Retinal pigment epithelial cell (primary cell): ENCODE data around the gene HOXD11.

ENCODE experiments used
- DNase-seq: peaks from one replicate; pipeline ENCODE4 v3.0.0-alpha.2; 2010; ENCODE audit warnings: low read depth
- H3K4me3 ChIP-seq: 2 replicates; pipeline ENCODE4 v1.5.1; 2011; ENCODE audit warnings: mild to moderate bottlenecking, low read length, control low read depth, moderate library complexity
- TF ChIP-seq, protein P1 (sequence below): conservative IDR thresholded peaks from 2 replicates; pipeline ENCODE4 v1.5.1; 2011; ENCODE audit warnings: low read depth, low read length, control low read depth, inconsistent platforms

Gene HOXD11

DNA sequence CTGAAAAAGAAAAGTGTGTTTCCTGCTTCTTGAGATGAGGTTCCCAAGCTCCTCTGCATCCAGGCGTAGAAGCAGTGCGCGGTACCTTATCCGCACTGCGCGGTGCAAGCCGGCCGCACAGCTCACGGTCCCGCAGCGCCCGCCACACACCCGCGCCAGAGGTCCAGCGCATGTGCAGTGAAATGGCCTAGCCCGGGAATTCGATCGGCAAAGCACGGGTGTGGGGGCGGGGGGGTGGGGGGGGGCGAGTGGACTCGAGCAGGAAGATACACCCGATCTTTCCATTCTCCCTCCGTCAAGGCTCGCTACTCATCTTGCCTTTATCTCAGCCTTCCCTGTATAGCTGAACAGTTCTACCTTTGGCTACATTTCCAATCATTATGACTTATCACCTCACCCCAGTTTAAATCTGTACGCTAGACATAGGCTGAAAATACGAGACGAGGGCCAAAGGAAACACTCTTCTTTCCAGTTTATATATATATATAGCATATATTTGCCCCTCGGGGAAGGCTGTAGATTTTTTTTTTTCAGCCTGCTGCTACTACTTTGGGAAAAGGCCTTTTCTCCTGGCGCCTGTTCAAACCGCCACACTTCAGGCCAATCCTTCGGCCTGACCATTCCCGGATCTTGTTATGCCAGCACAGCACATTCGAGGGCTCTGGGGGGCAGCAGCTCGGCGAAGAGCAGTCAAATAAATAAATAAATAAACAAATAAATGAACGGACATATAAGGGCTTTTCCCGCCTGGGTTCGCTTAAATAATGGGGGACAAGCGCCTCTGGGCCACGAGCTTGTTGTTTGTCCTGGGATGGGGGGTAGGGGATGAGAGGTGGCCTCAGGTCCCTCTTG lies 32.8 kb downstream of the HOXD11 start:
- DNase-seq: no peak
- TF ChIP-seq, protein P1, sequence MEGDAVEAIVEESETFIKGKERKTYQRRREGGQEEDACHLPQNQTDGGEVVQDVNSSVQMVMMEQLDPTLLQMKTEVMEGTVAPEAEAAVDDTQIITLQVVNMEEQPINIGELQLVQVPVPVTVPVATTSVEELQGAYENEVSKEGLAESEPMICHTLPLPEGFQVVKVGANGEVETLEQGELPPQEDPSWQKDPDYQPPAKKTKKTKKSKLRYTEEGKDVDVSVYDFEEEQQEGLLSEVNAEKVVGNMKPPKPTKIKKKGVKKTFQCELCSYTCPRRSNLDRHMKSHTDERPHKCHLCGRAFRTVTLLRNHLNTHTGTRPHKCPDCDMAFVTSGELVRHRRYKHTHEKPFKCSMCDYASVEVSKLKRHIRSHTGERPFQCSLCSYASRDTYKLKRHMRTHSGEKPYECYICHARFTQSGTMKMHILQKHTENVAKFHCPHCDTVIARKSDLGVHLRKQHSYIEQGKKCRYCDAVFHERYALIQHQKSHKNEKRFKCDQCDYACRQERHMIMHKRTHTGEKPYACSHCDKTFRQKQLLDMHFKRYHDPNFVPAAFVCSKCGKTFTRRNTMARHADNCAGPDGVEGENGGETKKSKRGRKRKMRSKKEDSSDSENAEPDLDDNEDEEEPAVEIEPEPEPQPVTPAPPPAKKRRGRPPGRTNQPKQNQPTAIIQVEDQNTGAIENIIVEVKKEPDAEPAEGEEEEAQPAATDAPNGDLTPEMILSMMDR: no peak
- H3K4me3 ChIP-seq: no peak overlapping the region

DNA sequence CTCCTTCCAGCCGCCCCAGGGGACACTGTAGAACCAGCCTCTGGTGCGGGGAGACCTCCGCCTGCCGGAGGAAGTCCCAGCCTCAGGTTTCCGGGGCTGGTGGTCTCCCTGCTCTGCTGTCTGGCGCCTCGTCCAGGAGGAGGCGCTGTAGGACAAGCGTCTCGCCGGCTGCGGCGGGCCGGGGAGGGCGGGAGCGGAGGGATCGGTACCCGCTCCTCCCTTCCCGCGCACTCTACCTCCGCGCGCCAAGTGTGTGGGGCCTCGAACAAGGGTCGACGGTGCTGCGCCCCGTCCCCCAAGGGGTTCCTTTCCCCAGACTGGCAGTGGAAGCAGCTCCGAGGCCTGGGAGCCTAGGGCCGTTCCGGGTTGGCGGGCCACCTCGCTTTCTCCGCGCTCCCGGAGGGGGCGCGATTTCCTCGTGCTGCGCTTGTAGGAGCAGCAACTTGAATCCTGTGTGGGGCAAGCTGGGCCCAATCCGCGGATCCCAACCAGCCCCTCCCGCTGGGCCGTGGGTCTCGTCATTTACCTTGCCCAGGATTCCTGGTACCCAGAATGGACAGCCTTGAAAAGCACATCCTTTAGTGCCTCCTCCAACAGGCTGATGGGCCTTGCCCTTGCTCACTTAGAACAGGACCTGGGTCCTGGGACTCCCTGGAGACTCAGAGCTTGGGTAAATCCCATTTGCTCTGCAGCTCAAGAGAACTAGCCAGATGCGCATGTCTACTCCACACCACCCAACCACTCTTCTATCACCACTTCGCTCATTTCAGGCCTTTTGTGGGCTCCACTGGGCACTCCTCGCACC lies 33.6 kb downstream of the HOXD11 start:
- no peak overlapping the region for H3K4me3 ChIP-seq
- DNase-seq: no peak
- TF ChIP-seq, protein P1: peak; percentile 68

DNA sequence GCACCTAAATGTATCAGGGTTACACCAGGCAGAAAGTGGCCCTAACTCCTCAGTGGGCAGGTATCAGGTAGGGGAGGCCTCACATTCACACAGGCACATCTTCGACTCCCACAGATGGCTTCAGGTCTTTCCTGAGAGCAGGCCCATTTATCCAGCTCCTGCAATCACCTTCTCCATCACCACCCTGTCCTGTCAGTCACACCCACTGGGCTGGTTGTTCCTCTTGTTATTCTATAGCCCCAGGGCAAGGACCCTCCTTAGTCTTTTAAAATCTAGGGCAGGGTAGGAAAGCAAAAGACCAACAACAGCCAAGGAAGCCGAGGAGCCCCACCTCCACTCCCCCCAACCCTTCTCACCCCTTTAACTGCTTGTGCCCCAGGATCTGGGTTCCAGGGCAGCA lies 35.2 kb downstream of the HOXD11 start:
- TF ChIP-seq, protein P1: no peak
- H3K4me3 ChIP-seq: no peak overlapping the region
- DNase-seq: no peak

DNA sequence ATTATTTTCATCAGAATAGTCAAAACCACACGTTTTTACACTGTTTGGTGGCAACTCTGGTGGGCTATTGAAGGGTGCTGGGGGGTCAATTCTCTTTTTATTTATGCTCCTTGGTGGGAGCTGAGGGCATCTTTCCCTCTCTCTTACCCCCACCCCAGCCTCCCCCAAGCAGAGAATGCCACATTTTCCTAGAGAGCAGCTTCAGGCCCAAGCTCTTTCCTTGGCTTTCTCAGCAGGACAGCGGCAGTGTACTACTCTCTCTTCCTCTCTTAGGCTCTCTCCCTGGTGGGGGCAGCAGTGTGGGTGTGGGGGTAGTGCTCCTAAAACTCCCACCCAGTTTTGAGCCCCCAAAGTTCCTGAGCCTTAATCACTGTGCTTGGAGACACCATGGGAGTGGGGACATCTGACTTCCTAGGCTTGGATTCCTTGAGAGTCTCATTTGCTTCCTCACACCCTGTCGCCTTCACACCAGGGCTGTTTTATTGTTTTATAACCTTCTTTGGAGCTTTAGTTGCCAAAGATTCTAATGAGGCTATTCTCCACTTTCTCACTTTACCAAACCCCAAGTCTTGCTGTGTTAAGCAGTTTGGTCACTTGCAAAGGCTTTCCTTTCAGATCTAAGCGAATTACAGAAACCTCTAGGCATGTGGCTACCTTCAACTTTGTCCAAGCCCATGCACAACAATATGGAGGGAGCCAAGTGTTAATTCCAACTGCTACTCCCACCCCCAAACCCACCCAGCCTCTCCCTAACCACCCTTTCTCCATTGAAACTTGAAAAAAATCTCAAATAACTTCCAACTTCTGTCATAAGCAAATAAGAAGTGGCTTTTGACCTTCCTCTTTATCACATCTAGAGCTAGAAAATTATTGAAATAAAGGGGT lies 38.2 kb downstream of the HOXD11 start:
- TF ChIP-seq, protein P1: no peak
- no peak overlapping the region for H3K4me3 ChIP-seq
- no peak for DNase-seq

DNA sequence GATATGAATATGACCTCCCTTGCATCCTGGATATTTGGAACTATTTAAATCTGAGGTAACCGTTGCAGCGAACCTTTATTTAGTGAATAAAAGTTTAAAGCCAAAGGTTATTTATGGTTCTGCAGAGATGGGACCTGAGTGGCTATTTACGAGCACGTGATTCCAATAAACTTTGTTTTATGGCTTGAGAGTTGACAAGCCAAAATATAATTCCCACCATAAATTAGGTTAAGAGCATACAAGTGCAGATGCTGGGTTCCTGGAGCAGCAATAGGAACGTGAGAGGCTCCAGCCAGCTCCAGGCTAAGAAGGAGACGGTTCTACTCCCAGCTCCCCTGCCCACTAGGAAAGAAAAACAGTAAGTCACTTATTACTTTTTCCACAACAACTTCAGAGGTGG lies 39.0 kb downstream of the HOXD11 start:
- TF ChIP-seq, protein P1: no peak
- DNase-seq: no peak
- H3K4me3 ChIP-seq: no peak overlapping the region

DNA sequence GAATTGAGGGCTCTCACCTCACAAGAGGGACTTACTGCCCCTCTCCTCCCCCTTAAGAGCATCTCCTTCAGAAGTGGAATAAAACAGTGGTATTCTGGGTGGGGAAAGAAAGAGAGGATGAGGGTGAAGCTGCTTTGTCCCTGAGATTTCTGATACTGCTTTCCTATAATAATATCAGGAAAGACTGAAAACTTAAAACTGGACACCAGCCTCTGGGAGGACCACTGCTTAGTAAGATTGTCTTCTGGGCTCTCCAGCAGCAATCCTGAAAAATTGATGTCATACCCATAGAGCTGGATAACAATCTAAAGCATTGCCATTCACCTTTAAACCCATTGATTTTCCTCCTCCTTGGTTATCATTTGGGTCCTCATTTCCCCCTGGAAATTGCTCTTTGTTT lies 39.6 kb downstream of the HOXD11 start:
- no peak for DNase-seq
- TF ChIP-seq, protein P1: no peak
- H3K4me3 ChIP-seq: no peak overlapping the region
